GM19025 (cell line): ENCODE measurements around the gene TNS2.

ENCODE experiments used
- ATAC-seq: cut with Tn5 transposase; IDR thresholded peaks from one replicate; pipeline ENCODE4 v1.9.1; 2021; ENCODE audit warnings: mild to moderate bottlenecking, low read depth, moderate library complexity; ENCODE audit not compliant: unreplicated experiment

Gene TNS2

DNA sequence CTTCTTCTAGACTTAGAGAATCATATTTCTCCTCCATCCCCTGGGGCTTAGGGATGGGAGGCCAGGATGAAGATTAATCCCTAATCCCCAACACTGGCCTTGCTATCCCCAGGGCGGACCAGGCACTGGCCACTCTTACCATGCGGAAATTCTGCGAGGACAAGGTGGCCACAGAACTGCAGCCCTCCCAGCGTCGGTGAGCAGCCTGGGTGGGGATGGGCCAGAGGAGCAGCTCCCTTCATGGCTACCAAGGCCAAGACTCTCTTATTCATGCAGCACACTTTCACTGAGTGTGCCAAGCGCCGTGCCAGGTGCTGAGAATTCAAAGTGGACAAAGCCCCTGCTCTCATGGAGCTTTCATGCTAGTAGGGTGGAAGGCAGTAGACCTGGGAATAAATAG is 7.0 kb downstream of the TNS2 start:
- ATAC-seq, result no peak

DNA sequence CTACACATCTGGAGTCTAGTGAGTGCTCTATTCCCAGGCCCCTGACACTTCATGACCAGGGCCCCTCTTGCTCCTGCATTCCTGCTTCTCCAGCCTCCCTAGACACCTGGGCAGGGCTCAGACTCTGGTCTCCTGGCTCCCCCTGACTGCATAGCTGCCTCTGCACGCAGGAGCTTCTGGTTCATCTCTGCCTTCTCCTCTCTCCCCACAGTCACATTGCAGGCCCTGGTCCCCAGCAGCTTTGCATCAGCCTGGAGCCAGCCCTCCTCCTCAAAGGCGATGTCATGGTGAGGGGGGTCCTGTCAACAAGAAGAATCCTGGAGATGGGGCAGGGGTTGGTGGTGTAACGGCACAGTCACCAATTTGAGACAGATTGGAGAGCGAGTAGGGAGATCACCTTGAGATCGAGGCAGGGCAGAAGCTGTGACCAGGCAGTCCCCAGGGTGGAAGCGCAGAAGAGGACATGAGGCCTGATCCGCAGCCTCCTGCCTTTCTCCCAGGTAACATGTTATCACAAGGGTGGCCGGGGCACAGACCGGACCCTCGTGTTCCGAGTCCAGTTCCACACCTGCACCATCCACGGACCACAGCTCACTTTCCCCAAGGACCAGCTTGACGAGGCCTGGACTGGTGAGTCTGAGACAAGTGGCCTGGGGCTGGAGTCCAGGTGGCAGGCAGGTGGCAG is 8.1 kb downstream of the TNS2 start:
- no peak for ATAC-seq

DNA sequence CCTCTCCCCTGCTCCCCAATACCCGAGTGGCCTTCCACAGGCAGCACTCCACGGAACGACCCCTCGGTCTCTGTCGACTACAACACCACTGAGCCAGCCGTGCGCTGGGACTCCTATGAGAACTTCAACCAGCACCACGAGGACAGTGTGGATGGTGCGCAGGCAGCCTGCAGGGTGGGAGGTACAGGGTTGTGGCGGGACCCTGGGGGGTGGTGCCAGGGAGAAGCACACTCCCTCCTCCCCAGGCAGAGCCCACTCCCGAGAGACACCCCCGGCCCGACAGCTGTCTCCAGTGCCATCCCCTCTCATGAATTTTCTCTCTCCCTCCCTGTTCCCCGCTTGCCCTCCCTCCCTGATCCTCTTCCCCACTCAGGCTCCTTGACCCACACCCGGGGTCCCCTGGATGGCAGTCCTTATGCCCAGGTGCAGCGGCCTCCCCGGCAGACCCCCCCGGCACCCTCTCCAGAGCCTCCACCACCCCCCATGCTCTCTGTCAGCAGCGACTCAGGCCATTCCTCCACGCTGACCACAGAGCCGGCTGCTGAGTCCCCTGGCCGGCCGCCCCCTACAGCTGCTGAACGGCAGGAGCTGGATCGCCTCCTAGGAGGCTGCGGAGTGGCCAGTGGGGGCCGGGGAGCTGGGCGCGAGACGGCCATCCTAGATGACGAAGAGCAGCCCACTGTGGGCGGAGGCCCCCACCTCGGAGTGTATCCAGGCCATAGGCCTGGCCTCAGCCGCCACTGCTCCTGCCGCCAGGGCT is 9.0 kb downstream of the TNS2 start:
- no peak for ATAC-seq

- ATAC-seq, result no peak
These were observed 9.7 kb downstream of the TNS2 start for GRCh38 chr12:53059434-53060063.

- no peak for ATAC-seq
These were observed 10.3 kb downstream of the TNS2 start for GRCh38 chr12:53060064-53060720.

DNA sequence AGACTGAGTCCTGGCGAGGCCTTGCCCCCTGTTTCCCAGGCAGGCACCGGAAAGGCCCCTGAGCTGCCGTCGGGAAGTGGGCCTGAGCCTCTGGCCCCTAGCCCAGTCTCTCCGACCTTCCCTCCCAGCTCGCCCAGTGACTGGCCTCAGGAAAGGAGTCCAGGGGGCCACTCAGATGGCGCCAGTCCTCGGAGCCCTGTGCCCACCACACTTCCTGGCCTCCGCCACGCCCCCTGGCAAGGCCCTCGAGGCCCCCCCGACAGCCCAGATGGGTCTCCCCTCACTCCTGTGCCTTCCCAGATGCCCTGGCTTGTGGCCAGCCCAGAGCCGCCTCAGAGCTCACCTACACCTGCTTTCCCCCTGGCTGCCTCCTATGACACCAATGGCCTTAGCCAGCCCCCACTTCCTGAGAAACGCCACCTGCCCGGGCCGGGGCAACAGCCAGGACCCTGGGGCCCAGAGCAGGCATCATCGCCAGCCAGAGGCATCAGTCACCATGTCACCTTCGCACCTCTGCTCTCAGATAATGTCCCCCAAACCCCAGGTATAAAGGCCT is 10.9 kb downstream of the TNS2 start:
- ATAC-seq, result no peak

GRCh38 chr12:53061404-53062010 is 11.6 kb downstream of the TNS2 start:
- ATAC-seq, result no peak

GRCh38 chr12:53062011-53062961 is 12.4 kb downstream of the TNS2 start:
- ATAC-seq, result no peak

GRCh38 chr12:53062977-53063707 is 13.3 kb downstream of the TNS2 start:
- no peak for ATAC-seq

DNA sequence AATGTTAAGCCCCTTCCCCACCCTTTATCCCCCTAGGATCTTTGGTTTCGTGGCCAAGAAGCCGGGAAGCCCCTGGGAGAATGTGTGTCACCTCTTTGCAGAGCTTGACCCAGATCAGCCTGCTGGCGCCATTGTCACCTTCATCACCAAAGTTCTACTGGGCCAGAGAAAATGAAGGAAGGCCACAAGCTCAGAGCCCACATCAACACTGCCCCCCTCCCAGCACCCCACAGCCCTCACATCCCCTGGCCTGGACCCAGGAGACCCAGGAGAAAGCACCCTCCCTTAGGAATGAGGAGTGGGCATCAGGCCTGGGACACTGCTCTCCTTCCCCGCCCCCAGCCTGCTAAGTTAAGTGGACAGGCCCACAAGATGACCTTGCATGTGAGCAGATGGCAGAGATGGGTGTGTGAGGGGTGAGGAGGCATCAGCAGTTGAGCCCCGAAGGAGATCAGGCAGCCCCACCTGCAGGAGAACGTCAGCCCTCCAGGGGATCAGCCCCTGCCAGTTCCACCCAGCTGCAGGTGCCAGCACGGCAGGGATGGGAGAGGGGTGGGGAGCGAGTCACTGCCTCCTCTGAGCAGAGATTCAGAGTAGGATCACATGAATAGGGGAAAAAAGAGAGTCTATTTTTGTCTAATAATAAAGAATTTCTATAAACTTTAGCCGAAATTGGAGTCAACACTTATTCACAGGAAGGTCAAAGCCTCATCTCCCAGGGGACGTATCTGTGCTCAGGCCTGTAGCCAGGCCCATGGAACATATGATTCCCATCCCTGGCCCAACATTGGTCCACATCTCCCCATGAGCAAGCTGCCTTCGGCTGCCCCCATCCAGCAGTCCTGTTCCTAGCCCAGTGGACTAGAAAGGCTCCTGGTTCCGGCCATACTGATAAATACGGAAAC is 14.1 kb downstream of the TNS2 start:
- ATAC-seq, result no peak

- no peak for ATAC-seq
These were observed 15.0 kb downstream of the TNS2 start for GRCh38 chr12:53064613-53065436.

DNA sequence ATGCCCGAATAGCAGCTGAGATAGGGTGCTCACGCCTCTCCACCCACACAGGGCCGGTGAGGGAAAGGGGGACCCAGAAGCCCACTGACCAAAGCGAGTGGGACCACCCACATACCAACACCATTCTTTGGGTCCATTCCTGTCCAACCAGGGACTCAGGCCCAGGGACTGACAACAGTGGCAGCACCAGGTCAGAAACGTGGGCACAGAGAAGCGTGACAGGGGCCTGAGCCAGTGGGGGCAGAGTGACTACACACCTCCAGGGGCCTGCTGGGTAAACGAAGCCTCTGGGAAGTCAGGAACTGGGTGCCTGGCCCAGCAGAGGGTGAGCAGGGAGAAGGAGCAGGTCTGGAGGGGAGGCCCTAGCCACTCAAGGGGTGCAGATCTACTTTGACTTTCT is 15.6 kb downstream of the TNS2 start:
- ATAC-seq, result no peak

DNA sequence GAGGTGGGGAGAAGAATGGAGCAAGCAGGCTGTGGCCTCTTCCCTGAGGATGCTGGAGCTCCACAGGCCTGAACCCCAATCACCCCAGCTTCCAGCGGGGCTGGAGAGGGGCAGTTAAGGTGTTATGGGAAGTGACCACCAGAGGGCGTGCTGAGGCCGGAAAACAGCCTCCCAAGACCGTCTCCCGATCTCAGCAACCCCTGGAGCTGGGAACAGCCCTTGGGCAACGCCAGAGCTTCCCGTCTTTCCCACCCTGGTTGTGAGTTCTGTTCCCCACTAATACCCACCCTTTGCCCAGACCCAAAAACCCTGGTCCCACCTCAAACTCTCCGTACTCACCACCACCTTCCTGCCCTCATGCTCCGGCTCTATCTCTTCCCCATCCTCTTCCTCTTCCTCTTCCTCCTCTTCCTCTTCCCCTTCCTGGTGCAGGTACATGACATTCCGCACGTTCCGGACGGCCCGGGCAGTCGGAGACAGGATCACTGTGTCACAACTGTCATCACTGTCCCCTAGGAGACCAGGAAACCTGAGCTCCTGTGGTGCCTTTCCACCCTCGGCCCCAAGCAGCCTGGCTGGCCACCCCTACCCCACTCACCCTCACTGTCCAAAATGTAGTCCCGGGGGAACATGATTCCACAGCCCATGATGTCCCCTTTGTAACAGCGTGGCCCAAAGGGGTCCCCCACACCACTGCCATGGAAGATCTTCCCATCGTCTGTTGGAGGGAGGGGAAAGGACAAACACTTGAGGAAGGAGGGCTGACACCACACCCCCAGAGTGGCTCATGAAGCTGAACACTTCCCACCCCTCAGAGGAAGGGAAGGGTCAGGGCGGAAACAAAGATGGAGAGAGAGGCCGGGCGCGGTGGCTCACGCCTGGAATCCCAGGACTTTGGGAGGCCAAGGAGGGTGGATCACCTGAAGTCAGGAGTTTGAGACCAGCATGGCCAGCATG is 16.4 kb downstream of the TNS2 start:
- ATAC-seq, result no peak

DNA sequence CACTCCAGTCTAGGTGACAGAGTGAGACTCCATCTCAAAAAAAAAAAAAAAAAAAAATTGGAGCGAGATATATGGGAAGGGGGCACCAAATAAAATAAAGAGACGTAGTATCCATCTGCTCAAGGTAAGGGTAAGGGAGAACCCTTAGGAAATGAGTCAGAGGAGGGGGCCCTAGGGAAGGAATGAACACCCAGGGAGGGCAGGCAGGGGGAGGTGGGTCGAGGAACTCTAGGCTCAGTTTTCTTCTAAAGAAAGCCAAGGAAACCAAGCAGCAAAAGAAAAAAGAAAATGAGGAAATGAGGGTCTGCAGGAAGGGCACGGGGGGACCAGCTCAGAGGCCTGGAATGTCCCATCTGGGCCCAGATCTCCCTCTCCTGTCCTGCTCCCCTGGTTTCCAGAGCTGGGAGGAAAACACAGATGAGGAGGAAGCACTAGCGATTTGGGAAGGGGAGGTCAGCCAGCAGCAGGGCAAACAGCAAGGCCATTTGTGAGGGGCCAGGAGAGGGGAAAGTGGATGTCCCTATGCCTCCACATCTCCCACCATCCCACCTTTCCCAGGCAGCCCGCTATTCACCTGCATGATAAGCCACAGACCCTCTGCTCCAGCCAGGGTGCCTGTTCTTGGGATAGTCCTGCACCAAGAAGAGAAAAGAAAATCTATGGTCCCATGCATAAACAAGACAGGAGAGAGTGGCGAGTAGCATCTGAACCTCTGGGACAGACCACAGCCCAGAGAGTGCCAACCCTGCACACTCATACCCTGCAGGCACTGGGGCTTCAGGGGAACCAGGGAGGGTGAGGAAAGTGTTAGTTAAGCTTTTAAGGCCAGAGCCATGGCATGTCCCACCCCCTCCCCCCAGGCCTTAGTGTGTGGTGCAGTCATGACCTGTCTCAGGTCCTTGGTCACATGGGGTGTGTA is 17.5 kb downstream of the TNS2 start:
- ATAC-seq, result no peak
